Keratinocyte (primary cell): ENCODE results near the gene LAMA3. TPM values are rescaled to one million over a fixed set of nuclear protein-coding genes. Genes with fewer than 3 reads are reported as not detected.

Experiments used
- DNase-seq: peaks from one replicate; pipeline ENCODE4 v3.0.0-alpha.2; 2011; ENCODE audit warnings: low read depth, missing footprints, low spot score
- FAIRE-seq: peaks from 2 replicates; lab custom pipeline; 2011; peaks lifted over from hg19 to GRCh38; lab: Jason Lieb, UNC
- H2AFZ ChIP-seq: 2 replicates; pipeline ENCODE4 v1.6.0; 2012; ENCODE audit warnings: low read length, control low read depth, inconsistent platforms; ENCODE audit not compliant: control insufficient read depth
- H3K27ac ChIP-seq: 2 replicates; pipeline ENCODE4 v1.5.1; 2011; ENCODE audit warnings: low read length; ENCODE audit not compliant: control insufficient read depth, insufficient read depth
- H3K27me3 ChIP-seq: 3 replicates; pipeline ENCODE4 v1.6.0; 2011; ENCODE audit warnings: low read length; ENCODE audit not compliant: control insufficient read depth, insufficient read depth; ENCODE audit errors: extremely low read depth
- H3K36me3 ChIP-seq, 2 experiments: 2 replicates in 1 of 2; 3 replicates in 1 of 2; pipeline ENCODE4 v1.5.1; 2011; ENCODE audit warnings: low read length in 2 of 2, mild to moderate bottlenecking in 1 of 2; ENCODE audit not compliant: control insufficient read depth in 2 of 2, insufficient read depth in 2 of 2; ENCODE audit errors: extremely low read depth in 1 of 2
- H3K4me1 ChIP-seq: 3 replicates; pipeline ENCODE4 v1.5.1; 2011; ENCODE audit warnings: low read length; ENCODE audit not compliant: control insufficient read depth, insufficient read depth; ENCODE audit errors: extremely low read depth
- H3K4me2 ChIP-seq: 3 replicates; pipeline ENCODE4 v1.6.0; 2011; ENCODE audit warnings: low read depth, low read length; ENCODE audit not compliant: control insufficient read depth, insufficient read depth; ENCODE audit errors: extremely low read depth
- H3K4me3 ChIP-seq, 3 experiments: fragments of 200-600 bp in 1 of 3; sonication (generic) in 1 of 3; 2 replicates in 2 of 3; 3 replicates in 1 of 3; pipeline ENCODE4 v1.5.1; 2011 to 2016; ENCODE audit warnings: low read length in 3 of 3, mild to moderate bottlenecking in 3 of 3, control low read depth in 2 of 3, inconsistent platforms in 1 of 3, low read depth in 1 of 3, mixed read lengths in 1 of 3, mixed run types in 1 of 3, moderate library complexity in 1 of 3; ENCODE audit not compliant: control insufficient read depth in 2 of 3, insufficient read depth in 2 of 3; ENCODE audit errors: extremely low read depth in 1 of 3
- H3K79me2 ChIP-seq: 2 replicates; pipeline ENCODE4 v1.6.0; 2012; ENCODE audit warnings: low read length; ENCODE audit not compliant: control insufficient read depth, insufficient read depth
- H3K9ac ChIP-seq: 3 replicates; pipeline ENCODE4 v1.6.0; 2011; ENCODE audit warnings: low read length; ENCODE audit not compliant: control insufficient read depth, insufficient read depth; ENCODE audit errors: extremely low read depth
- H3K9me1 ChIP-seq: 3 replicates; pipeline ENCODE4 v1.6.0; 2011; ENCODE audit warnings: low read length; ENCODE audit not compliant: control insufficient read depth, insufficient read depth; ENCODE audit errors: extremely low read depth
- H3K9me3 ChIP-seq: 2 replicates; pipeline ENCODE4 v1.5.1; 2012; ENCODE audit warnings: low read depth, low read length; ENCODE audit not compliant: control insufficient read depth
- H4K20me1 ChIP-seq: 3 replicates; pipeline ENCODE4 v1.6.0; 2011; ENCODE audit warnings: low read length; ENCODE audit not compliant: control insufficient read depth, insufficient read depth; ENCODE audit errors: extremely low read depth
- CTCF ChIP-seq, 3 experiments: IDR thresholded peaks in 1 of 3; conservative IDR thresholded peaks in 1 of 3; optimal IDR thresholded peaks in 1 of 3; 2 replicates in 2 of 3; 3 replicates in 1 of 3; pipeline versions ENCODE3 to v1.5.1; 2011; ENCODE audit warnings: low read length in 3 of 3, mild to moderate bottlenecking in 3 of 3, moderate library complexity in 2 of 3, control low read depth in 1 of 3, inconsistent platforms in 1 of 3; ENCODE audit not compliant: insufficient read depth in 2 of 3; ENCODE audit errors: extremely low read depth in 1 of 3
- EZH2 ChIP-seq: IDR thresholded peaks from one replicate; pipeline ENCODE4 v1.6.1; 2012; ENCODE audit warnings: inconsistent platforms, mild to moderate bottlenecking, low read length, moderate library complexity
- dilution Hi-C: fragments of 300-500 bp; cut with MboI; formaldehyde crosslinking; loops from one replicate; pipeline ENCODE4 v1.7.0; 2020; ENCODE audit warnings: low sequenced_read_pairs; ENCODE audit not compliant: extremely low pct_ligation_motif_present
- polyA plus RNA-seq, 5 experiments: library from polyadenylated mRNA; depleted of rRNA in 3 of 5; stranded (reverse) in 3 of 5; stranded (forward) in 1 of 5; unstranded in 1 of 5; fragments of >200 nt; gene quantifications; 1 replicate in 1 of 5; 2 replicates in 3 of 5; 3 replicates in 1 of 5; pipeline versions ENCODE4 v1.2.1 to v1.2.3, GENCODE V29; 2011 to 2012; ENCODE audit warnings: missing spikeins in 2 of 5, low read depth in 1 of 5, low replicate concordance in 1 of 5

The LAMA3 gene
- polyA plus RNA-seq, 1 donor (not counting 4 experiments of a cell fraction or from before 2014, with no cell fraction given), result 1,944 TPM

DNA sequence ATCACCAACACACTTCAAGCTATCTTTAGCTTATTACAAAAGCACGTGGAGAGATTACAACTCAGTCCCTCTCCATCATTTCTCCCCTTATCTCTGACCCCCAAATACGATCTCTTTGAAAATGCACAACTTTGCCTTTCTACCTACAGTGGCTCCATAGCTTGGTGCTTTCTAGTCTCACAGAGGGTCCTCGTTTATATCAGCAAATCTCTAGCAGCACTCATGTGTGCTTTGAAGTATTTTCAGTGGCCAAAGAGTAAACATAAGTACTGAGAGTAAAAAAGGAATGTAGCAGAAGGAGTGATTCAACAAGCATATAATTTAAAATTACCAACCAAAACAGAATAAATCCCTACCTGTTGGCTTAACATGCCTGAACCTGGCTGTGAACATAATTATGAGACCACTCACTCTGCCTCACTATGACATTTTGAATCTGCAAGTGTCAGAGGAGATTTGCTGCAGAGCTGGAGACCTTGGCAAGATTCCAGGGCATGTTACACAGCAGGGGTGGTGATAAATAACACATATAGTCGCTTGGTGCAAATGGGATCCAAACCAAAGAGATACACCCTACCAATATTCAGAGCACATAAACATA is 54.6 kb downstream of the LAMA3 start:
- no peak overlapping the region for H2AFZ ChIP-seq
- H4K20me1 ChIP-seq, result no peaks in the 10 kb centered on the region
- no peaks in the 10 kb centered on the region for H3K27me3 ChIP-seq
- no peaks in the 10 kb centered on the region for H3K36me3 ChIP-seq
- no peaks in the 10 kb centered on the region for H3K4me1 ChIP-seq
- no peak for DNase-seq
- TF ChIP-seq CTCF (optimal IDR thresholded peaks at IDR 0.05 in 1 of 3, IDR thresholded peaks at IDR 0.05 in 1 of 3, conservative IDR thresholded peaks at IDR 0.05 in 1 of 3; ENCODE audit: extremely low read depth in 1 of 3, insufficient read depth in 2 of 3, low read length in 3 of 3), result no peak
- no peak for TF ChIP-seq EZH2
- no peaks in the 10 kb centered on the region for H3K9me3 ChIP-seq
- no peaks in the 10 kb centered on the region for H3K79me2 ChIP-seq
- H3K9ac ChIP-seq, result no peak overlapping the region
- H3K4me2 ChIP-seq, result no peak overlapping the region
- FAIRE-seq, result no peak
- dilution Hi-C loops, result no loop called here
- no peak overlapping the region for H3K4me3 ChIP-seq
- no peak overlapping the region for H3K27ac ChIP-seq
- no peaks in the 10 kb centered on the region for H3K9me1 ChIP-seq

DNA sequence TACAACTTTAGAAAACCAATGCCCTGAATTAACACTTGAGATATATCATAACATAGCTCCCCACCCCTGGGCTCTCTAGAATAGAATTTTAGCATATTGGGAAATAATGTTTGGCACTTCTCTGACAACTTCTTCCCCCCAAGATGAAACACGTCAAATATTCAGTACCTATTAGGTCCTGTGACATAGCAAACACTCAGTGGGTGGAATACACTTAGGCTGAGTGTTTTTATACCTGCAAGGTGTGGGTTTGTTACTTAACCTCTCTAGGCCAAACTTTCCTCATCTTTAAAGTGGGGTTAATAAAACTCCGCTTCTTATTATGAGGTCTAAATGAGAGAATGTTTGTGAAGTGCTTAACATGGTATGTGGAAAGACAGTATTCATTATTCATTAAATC is 56.1 kb downstream of the LAMA3 start:
- Histone ChIP-seq H3K9me3 (no peaks in the 10 kb centered on the region), H3K4me2 (no peak overlapping the region), H3K4me1 (no peaks in the 10 kb centered on the region), H3K36me3 (no peaks in the 10 kb centered on the region), H3K4me3 (no peak overlapping the region), H3K27me3 (no peaks in the 10 kb centered on the region), H2AFZ (no peak overlapping the region), H3K9me1 (no peaks in the 10 kb centered on the region), H4K20me1 (no peaks in the 10 kb centered on the region), H3K27ac (no peak overlapping the region), H3K9ac (no peak overlapping the region), H3K79me2 (no peaks in the 10 kb centered on the region)
- FAIRE-seq (no peak), DNase-seq (no peak)
- no peak for TF ChIP-seq EZH2
- TF ChIP-seq CTCF (optimal IDR thresholded peaks at IDR 0.05 in 1 of 3, IDR thresholded peaks at IDR 0.05 in 1 of 3, conservative IDR thresholded peaks at IDR 0.05 in 1 of 3; ENCODE audit: extremely low read depth in 1 of 3, insufficient read depth in 2 of 3, low read length in 3 of 3), result no peak
- dilution Hi-C loops, result no loop called here
